GM23338 (cell line): ENCODE measurements around the gene SYT11. TPM values are rescaled to one million over a fixed set of nuclear protein-coding genes. Genes with fewer than 3 reads are reported as not detected.

Experiments used
- ATAC-seq: fragments of 200-7000 bp; cut with Tn5 transposase; 3 replicates; pipeline ENCODE4 v1.9.1; 2020
- DNase-seq: peaks from one replicate; pipeline ENCODE4 v3.0.0-alpha.2; 2015; ENCODE audit warnings: low spot score
- H2AFZ ChIP-seq: fragments of 200-600 bp; sonication (generic); 2 replicates; pipeline ENCODE4 v1.8.0; 2016; ENCODE audit warnings: antibody characterized with exemption, mild to moderate bottlenecking, moderate library complexity
- H3F3A ChIP-seq: fragments of 200-600 bp; sonication (generic); replicated peaks from 2 replicates; pipeline ENCODE4 v1.8.0; 2017; ENCODE audit warnings: antibody characterized with exemption, mixed run types, low read depth
- H3K27ac ChIP-seq: fragments of 200-600 bp; sonication (generic); 2 replicates; pipeline ENCODE4 v1.6.1; 2016; ENCODE audit warnings: low read depth
- H3K27me3 ChIP-seq: fragments of 200-600 bp; sonication (generic); 2 replicates; pipeline ENCODE4 v1.8.0; 2016; ENCODE audit warnings: mild to moderate bottlenecking, mixed run types, moderate library complexity; ENCODE audit not compliant: insufficient read depth
- H3K36me3 ChIP-seq: fragments of 200-600 bp; sonication (generic); 2 replicates; pipeline ENCODE4 v1.8.0; 2016; ENCODE audit warnings: mild to moderate bottlenecking; ENCODE audit not compliant: insufficient read depth
- H3K4me1 ChIP-seq: fragments of 200-600 bp; sonication (generic); 2 replicates; pipeline ENCODE4 v1.8.0; 2016; ENCODE audit warnings: mild to moderate bottlenecking, moderate library complexity; ENCODE audit not compliant: insufficient read depth
- H3K4me2 ChIP-seq: fragments of 200-600 bp; sonication (generic); 2 replicates; pipeline ENCODE4 v1.7.1; 2017; ENCODE audit warnings: mixed run types
- H3K4me3 ChIP-seq: fragments of 200-600 bp; sonication (generic); 2 replicates; pipeline ENCODE4 v1.6.1; 2016; ENCODE audit warnings: mixed run types
- H3K79me2 ChIP-seq: fragments of 200-600 bp; sonication (generic); replicated peaks from 2 replicates; pipeline ENCODE4 v1.8.0; 2017; ENCODE audit warnings: mild to moderate bottlenecking; ENCODE audit not compliant: insufficient read depth
- H3K9me2 ChIP-seq: fragments of 200-600 bp; sonication (generic); 2 replicates; pipeline ENCODE4 v1.8.0; 2017; ENCODE audit not compliant: insufficient read depth
- H4K20me1 ChIP-seq: fragments of 200-600 bp; sonication (generic); replicated peaks from 2 replicates; pipeline ENCODE4 v1.8.0; 2017; ENCODE audit warnings: mild to moderate bottlenecking; ENCODE audit not compliant: insufficient read depth
- H3K27ac Mint-ChIP-seq: 2 replicates; pipeline ENCODE4 v1.8.0; 2020; ENCODE audit warnings: inconsistent platforms, mild to moderate bottlenecking, moderate library complexity, mixed read lengths
- H3K27me3 Mint-ChIP-seq: 3 replicates; pipeline ENCODE4 v1.8.0; 2022; ENCODE audit warnings: low read depth, mild to moderate bottlenecking, moderate library complexity, mixed read lengths, inconsistent platforms; ENCODE audit not compliant: insufficient read depth, poor library complexity
- H3K36me3 Mint-ChIP-seq: 3 replicates; pipeline ENCODE4 v1.8.0; 2021; ENCODE audit warnings: low read depth, mild to moderate bottlenecking, inconsistent platforms, moderate library complexity, mixed read lengths
- H3K4me1 Mint-ChIP-seq: 3 replicates; pipeline ENCODE4 v1.8.0; 2020; ENCODE audit warnings: mild to moderate bottlenecking, inconsistent platforms, mixed read lengths
- H3K4me3 Mint-ChIP-seq: 3 replicates; pipeline ENCODE4 v1.8.0; 2021; ENCODE audit warnings: moderate library complexity, mild to moderate bottlenecking, inconsistent platforms, mixed read lengths
- H3K9me3 Mint-ChIP-seq: 3 replicates; pipeline ENCODE4 v1.8.0; 2020; ENCODE audit warnings: moderate library complexity, mild to moderate bottlenecking, inconsistent platforms, mixed read lengths
- CREB1 ChIP-seq: fragments of 250-450 bp; sonication (Bioruptor Pico); IDR thresholded peaks from 2 replicates; pipeline ENCODE4 v1.5.0; 2020; ENCODE audit warnings: low read depth, mild to moderate bottlenecking, moderate library complexity
- EZH2phosphoT487 ChIP-seq: fragments of 200-600 bp; sonication (generic); IDR thresholded peaks from one replicate; pipeline ENCODE4 v1.8.1; 2018; ENCODE audit warnings: antibody characterized with exemption; ENCODE audit not compliant: unreplicated experiment
- JUNB ChIP-seq: IDR thresholded peaks from one replicate; pipeline ENCODE4 v1.6.1; 2016; ENCODE audit warnings: antibody characterized with exemption; ENCODE audit not compliant: unreplicated experiment
- NANOG ChIP-seq: IDR thresholded peaks from 2 replicates; pipeline ENCODE4 v1.6.1; 2016; ENCODE audit warnings: antibody characterized with exemption, borderline replicate concordance
- POLR2AphosphoS5 ChIP-seq: IDR thresholded peaks from 2 replicates; pipeline ENCODE4 v1.6.1; 2016; ENCODE audit warnings: antibody characterized with exemption, low read depth
- STAT1 ChIP-seq: IDR thresholded peaks from one replicate; pipeline ENCODE4 v1.6.1; 2016; ENCODE audit warnings: antibody characterized with exemption; ENCODE audit not compliant: unreplicated experiment
- ZNF114 ChIP-seq: fragments of 250-450 bp; sonication (Bioruptor Pico); IDR thresholded peaks from 2 replicates; pipeline ENCODE4 v1.5.0; 2020; ENCODE audit warnings: mild to moderate bottlenecking, moderate library complexity
- ZNF331 ChIP-seq: fragments of 250-450 bp; sonication (Bioruptor Pico); IDR thresholded peaks from 2 replicates; pipeline ENCODE4 v1.5.0; 2020; ENCODE audit warnings: low read depth, mild to moderate bottlenecking, moderate library complexity
- polyA plus RNA-seq: library from polyadenylated mRNA; unstranded; fragments of >200 nt; fragmentation: Nextera tagmentation; extraction: Ambion mirVana; gene quantifications from 2 replicates; pipeline ENCODE4 v1.2.1, GENCODE V29; 2016
- total RNA-seq: library from RNA; depleted of rRNA; stranded (reverse); fragments of >200 nt; shearing (Covaris generic); gene quantifications from 2 replicates; pipeline ENCODE4 v1.2.3, GENCODE V29; 2014
- TF ChIP-seq, protein P1 (sequence below): fragments of 250-450 bp; sonication (Bioruptor Pico); IDR thresholded peaks from 2 replicates; pipeline ENCODE4 v1.5.0; 2020; ENCODE audit warnings: mild to moderate bottlenecking, moderate library complexity
- TF ChIP-seq, protein P2 (sequence below), 2 experiments: fragments of 200-600 bp in 1 of 2; sonication (generic) in 1 of 2; conservative IDR thresholded peaks; 2 replicates each; pipeline versions ENCODE4 v1.5.1 to v1.6.1; 2016 to 2017; ENCODE audit warnings: antibody characterized with exemption in 2 of 2, low read depth in 2 of 2, mild to moderate bottlenecking in 2 of 2, moderate library complexity in 1 of 2
- TF ChIP-seq, protein P3 (sequence below): IDR thresholded peaks from one replicate; pipeline ENCODE4 v1.6.1; 2018; ENCODE audit warnings: antibody characterized with exemption; ENCODE audit not compliant: unreplicated experiment
- TF ChIP-seq, protein P4 (sequence below): IDR thresholded peaks from 2 replicates; pipeline ENCODE4 v1.6.1; 2016; ENCODE audit warnings: antibody characterized with exemption

Gene SYT11
- total and polyA plus RNA-seq, 2 experiments from 2014 or later: 3.9 to 15.9 TPM

DNA sequence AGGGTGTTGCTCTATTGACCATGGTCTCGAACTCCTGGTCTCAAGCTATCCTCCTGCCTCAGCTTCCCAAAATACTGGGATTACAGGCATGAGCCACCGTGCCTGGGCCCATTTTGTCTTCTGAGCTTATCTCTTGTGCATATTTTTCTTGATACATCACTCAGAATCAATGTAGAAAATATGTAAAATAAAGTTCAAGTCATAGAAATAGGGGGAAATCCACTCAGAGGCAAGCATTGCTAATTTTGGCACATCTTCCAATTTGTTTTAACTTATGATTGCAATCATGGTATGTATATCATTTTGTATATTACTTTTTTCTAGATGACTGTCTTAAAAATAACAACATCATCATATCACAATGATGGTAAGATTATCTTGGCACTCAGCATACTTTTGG is 30.2 kb downstream of the SYT11 start (continued):
- TF ChIP-seq, protein P1, sequence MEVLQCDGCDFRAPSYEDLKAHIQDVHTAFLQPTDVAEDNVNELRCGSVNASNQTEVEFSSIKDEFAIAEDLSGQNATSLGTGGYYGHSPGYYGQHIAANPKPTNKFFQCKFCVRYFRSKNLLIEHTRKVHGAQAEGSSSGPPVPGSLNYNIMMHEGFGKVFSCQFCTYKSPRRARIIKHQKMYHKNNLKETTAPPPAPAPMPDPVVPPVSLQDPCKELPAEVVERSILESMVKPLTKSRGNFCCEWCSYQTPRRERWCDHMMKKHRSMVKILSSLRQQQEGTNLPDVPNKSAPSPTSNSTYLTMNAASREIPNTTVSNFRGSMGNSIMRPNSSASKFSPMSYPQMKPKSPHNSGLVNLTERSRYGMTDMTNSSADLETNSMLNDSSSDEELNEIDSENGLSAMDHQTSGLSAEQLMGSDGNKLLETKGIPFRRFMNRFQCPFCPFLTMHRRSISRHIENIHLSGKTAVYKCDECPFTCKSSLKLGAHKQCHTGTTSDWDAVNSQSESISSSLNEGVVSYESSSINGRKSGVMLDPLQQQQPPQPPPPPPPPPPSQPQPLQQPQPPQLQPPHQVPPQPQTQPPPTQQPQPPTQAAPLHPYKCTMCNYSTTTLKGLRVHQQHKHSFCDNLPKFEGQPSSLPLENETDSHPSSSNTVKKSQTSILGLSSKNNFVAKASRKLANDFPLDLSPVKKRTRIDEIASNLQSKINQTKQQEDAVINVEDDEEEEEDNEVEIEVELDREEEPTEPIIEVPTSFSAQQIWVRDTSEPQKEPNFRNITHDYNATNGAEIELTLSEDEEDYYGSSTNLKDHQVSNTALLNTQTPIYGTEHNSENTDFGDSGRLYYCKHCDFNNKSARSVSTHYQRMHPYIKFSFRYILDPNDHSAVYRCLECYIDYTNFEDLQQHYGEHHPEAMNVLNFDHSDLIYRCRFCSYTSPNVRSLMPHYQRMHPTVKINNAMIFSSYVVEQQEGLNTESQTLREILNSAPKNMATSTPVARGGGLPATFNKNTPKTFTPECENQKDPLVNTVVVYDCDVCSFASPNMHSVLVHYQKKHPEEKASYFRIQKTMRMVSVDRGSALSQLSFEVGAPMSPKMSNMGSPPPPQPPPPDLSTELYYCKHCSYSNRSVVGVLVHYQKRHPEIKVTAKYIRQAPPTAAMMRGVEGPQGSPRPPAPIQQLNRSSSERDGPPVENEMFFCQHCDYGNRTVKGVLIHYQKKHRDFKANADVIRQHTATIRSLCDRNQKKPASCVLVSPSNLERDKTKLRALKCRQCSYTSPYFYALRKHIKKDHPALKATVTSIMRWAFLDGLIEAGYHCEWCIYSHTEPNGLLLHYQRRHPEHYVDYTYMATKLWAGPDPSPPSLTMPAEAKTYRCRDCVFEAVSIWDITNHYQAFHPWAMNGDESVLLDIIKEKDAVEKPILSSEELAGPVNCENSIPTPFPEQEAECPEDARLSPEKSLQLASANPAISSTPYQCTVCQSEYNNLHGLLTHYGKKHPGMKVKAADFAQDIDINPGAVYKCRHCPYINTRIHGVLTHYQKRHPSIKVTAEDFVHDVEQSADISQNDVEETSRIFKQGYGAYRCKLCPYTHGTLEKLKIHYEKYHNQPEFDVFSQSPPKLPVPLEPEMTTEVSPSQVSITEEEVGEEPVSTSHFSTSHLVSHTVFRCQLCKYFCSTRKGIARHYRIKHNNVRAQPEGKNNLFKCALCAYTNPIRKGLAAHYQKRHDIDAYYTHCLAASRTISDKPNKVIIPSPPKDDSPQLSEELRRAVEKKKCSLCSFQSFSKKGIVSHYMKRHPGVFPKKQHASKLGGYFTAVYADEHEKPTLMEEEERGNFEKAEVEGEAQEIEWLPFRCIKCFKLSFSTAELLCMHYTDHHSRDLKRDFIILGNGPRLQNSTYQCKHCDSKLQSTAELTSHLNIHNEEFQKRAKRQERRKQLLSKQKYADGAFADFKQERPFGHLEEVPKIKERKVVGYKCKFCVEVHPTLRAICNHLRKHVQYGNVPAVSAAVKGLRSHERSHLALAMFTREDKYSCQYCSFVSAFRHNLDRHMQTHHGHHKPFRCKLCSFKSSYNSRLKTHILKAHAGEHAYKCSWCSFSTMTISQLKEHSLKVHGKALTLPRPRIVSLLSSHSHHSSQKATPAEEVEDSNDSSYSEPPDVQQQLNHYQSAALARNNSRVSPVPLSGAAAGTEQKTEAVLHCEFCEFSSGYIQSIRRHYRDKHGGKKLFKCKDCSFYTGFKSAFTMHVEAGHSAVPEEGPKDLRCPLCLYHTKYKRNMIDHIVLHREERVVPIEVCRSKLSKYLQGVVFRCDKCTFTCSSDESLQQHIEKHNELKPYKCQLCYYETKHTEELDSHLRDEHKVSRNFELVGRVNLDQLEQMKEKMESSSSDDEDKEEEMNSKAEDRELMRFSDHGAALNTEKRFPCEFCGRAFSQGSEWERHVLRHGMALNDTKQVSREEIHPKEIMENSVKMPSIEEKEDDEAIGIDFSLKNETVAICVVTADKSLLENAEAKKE (CRISPR knock-in tag): no peak
- no peak for TF ChIP-seq JUNB

DNA sequence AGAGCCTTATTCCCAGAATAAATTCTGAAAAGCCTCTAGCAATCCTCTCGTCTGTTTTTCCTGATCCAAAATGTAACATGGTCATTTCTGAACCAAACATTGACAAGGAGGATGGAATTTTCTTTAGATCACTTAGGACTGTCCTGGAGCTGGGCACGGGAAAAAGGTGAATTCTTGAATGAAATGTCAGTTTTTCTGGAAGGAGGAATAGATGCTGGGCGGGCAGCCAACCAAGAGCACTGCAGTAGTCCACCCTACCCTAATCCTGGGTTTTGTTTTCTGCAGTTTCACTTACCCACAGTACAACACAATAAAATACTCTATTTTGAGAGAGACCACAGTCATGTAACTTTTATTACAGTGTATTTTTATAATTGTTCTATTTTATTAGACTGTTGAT is 30.9 kb downstream of the SYT11 start:
- Histone ChIP-seq H3K36me3 (no peaks in the 10 kb centered on the region), H3K9me2 (no peaks in the 10 kb centered on the region), H4K20me1 (no peaks in the 10 kb centered on the region; the same call in 1 of the 2 replicates), H3K79me2 (no peaks in the 10 kb centered on the region), H3K4me1 (no peaks in the 10 kb centered on the region), H3K4me2 (no peak overlapping the region), H3F3A (no peaks in the 10 kb centered on the region; the same call in 1 of the 2 replicates), H3K27me3 (no peaks in the 10 kb centered on the region), H2AFZ (no peak overlapping the region), H3K4me3 (no peak overlapping the region), H3K27ac (no peak overlapping the region)
- H3K27me3 Mint-ChIP-seq: no peaks in the 10 kb centered on the region
- H3K27ac Mint-ChIP-seq: no peak overlapping the region
- no peaks in the 10 kb centered on the region for H3K36me3 Mint-ChIP-seq
- no peak overlapping the region for H3K4me3 Mint-ChIP-seq
- H3K4me1 Mint-ChIP-seq: no peaks in the 10 kb centered on the region
- H3K9me3 Mint-ChIP-seq: no peaks in the 10 kb centered on the region
- no peak for ATAC-seq
- no peak for DNase-seq
- TF ChIP-seq ZNF114 (CRISPR knock-in tag): no peak
- no peak for TF ChIP-seq STAT1
- no peak for TF ChIP-seq POLR2AphosphoS5
- no peak for TF ChIP-seq EZH2phosphoT487
- TF ChIP-seq CREB1 (CRISPR knock-in tag): no peak
- TF ChIP-seq, protein P2, sequence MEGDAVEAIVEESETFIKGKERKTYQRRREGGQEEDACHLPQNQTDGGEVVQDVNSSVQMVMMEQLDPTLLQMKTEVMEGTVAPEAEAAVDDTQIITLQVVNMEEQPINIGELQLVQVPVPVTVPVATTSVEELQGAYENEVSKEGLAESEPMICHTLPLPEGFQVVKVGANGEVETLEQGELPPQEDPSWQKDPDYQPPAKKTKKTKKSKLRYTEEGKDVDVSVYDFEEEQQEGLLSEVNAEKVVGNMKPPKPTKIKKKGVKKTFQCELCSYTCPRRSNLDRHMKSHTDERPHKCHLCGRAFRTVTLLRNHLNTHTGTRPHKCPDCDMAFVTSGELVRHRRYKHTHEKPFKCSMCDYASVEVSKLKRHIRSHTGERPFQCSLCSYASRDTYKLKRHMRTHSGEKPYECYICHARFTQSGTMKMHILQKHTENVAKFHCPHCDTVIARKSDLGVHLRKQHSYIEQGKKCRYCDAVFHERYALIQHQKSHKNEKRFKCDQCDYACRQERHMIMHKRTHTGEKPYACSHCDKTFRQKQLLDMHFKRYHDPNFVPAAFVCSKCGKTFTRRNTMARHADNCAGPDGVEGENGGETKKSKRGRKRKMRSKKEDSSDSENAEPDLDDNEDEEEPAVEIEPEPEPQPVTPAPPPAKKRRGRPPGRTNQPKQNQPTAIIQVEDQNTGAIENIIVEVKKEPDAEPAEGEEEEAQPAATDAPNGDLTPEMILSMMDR (conservative IDR thresholded peaks at IDR 0.05; ENCODE audit: low read depth in 2 of 2): no peak
- no peak for TF ChIP-seq JUNB
- no peak for TF ChIP-seq NANOG
- TF ChIP-seq, protein P3, sequence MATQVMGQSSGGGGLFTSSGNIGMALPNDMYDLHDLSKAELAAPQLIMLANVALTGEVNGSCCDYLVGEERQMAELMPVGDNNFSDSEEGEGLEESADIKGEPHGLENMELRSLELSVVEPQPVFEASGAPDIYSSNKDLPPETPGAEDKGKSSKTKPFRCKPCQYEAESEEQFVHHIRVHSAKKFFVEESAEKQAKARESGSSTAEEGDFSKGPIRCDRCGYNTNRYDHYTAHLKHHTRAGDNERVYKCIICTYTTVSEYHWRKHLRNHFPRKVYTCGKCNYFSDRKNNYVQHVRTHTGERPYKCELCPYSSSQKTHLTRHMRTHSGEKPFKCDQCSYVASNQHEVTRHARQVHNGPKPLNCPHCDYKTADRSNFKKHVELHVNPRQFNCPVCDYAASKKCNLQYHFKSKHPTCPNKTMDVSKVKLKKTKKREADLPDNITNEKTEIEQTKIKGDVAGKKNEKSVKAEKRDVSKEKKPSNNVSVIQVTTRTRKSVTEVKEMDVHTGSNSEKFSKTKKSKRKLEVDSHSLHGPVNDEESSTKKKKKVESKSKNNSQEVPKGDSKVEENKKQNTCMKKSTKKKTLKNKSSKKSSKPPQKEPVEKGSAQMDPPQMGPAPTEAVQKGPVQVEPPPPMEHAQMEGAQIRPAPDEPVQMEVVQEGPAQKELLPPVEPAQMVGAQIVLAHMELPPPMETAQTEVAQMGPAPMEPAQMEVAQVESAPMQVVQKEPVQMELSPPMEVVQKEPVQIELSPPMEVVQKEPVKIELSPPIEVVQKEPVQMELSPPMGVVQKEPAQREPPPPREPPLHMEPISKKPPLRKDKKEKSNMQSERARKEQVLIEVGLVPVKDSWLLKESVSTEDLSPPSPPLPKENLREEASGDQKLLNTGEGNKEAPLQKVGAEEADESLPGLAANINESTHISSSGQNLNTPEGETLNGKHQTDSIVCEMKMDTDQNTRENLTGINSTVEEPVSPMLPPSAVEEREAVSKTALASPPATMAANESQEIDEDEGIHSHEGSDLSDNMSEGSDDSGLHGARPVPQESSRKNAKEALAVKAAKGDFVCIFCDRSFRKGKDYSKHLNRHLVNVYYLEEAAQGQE: no peak
- TF ChIP-seq ZNF331 (CRISPR knock-in tag): no peak
- TF ChIP-seq, protein P4, sequence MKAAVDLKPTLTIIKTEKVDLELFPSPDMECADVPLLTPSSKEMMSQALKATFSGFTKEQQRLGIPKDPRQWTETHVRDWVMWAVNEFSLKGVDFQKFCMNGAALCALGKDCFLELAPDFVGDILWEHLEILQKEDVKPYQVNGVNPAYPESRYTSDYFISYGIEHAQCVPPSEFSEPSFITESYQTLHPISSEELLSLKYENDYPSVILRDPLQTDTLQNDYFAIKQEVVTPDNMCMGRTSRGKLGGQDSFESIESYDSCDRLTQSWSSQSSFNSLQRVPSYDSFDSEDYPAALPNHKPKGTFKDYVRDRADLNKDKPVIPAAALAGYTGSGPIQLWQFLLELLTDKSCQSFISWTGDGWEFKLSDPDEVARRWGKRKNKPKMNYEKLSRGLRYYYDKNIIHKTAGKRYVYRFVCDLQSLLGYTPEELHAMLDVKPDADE: no peak
